Naive thymus-derived CD4-positive, alpha-beta T cell (primary cell): Measurements from ENCODE around the gene FBXW5. TPM values are rescaled to one million over a fixed set of nuclear protein-coding genes. Genes with fewer than 3 reads are reported as not detected.

Experiments
- ATAC-seq: fragments of 150-1000 bp; cut with Tn5 transposase; 2 replicates; pipeline ENCODE4 v1.10.0; 2021; ENCODE audit warnings: mild to moderate bottlenecking, moderate library complexity
- CTCF ChIA-PET: fragments of 350-600 bp; sonication (Branson Sonifier 250); formaldehyde crosslinking; loops from one replicate; lab custom pipeline; 2021; ENCODE audit warnings: antibody characterized with exemption; lab: Charles Lee
- POLR2A ChIA-PET: fragments of 350-600 bp; sonication (Branson Sonifier 250); formaldehyde crosslinking; loops from one replicate; lab custom pipeline; 2021; ENCODE audit warnings: antibody characterized with exemption, inconsistent platforms; lab: Charles Lee
- DNase-seq, 9 donors: peaks; one replicate each; pipeline versions ENCODE4 v3.0.0 to v3.0.0-alpha.2; 2020 to 2022; ENCODE audit warnings: mixed read lengths in 1 of 9
- H3K27ac ChIP-seq: one replicate; pipeline ENCODE4 v1.7.0; 2013; ENCODE audit warnings: mild to moderate bottlenecking, low read depth, low read length, moderate library complexity
- H3K27me3 ChIP-seq, 2 donors: one replicate each; pipeline ENCODE4 v1.7.0; 2013; ENCODE audit warnings: low read length in 2 of 2, mild to moderate bottlenecking in 2 of 2, moderate library complexity in 2 of 2; ENCODE audit not compliant: control insufficient read depth in 2 of 2, insufficient read depth in 2 of 2
- H3K36me3 ChIP-seq, 3 experiments: 1 replicate in 2 of 3; 2 replicates in 1 of 3; pipeline ENCODE4 v1.7.0; 2013; ENCODE audit warnings: low read length in 3 of 3, mild to moderate bottlenecking in 3 of 3, moderate library complexity in 1 of 3; ENCODE audit not compliant: insufficient read depth in 3 of 3, control insufficient read depth in 2 of 3
- H3K4me1 ChIP-seq, 2 donors: one replicate each; pipeline ENCODE4 v1.7.0; 2013; ENCODE audit warnings: low read length in 2 of 2, mild to moderate bottlenecking in 2 of 2, moderate library complexity in 1 of 2; ENCODE audit not compliant: control insufficient read depth in 2 of 2, insufficient read depth in 2 of 2
- H3K4me3 ChIP-seq: 2 replicates; pipeline ENCODE4 v1.7.0; 2013; ENCODE audit warnings: mild to moderate bottlenecking, low read length
- H3K9me3 ChIP-seq, 3 experiments: 1 replicate in 2 of 3; 2 replicates in 1 of 3; pipeline ENCODE4 v1.7.0; 2013; ENCODE audit warnings: low read length in 3 of 3; ENCODE audit not compliant: control insufficient read depth in 2 of 3
- H3K27ac Mint-ChIP-seq, 9 donors: one replicate each; pipeline ENCODE4 v1.8.0; 2020 to 2022; ENCODE audit warnings: mixed read lengths in 9 of 9, mild to moderate bottlenecking in 8 of 9, moderate library complexity in 5 of 9, inconsistent platforms in 2 of 9
- H3K27me3 Mint-ChIP-seq, 5 donors: one replicate each; pipeline ENCODE4 v1.8.0; 2021 to 2022; ENCODE audit warnings: mixed read lengths in 5 of 5, mild to moderate bottlenecking in 1 of 5
- H3K36me3 Mint-ChIP-seq, 5 donors: one replicate each; pipeline ENCODE4 v1.8.0; 2020 to 2022; ENCODE audit warnings: mixed read lengths in 5 of 5, mild to moderate bottlenecking in 3 of 5, inconsistent platforms in 1 of 5
- H3K4me1 Mint-ChIP-seq, 7 donors: one replicate each; pipeline ENCODE4 v1.8.0; 2020 to 2022; ENCODE audit warnings: mixed read lengths in 7 of 7, mild to moderate bottlenecking in 3 of 7, inconsistent platforms in 1 of 7
- H3K4me3 Mint-ChIP-seq, 10 donors: one replicate each; pipeline ENCODE4 v1.8.0; 2020 to 2022; ENCODE audit warnings: mild to moderate bottlenecking in 10 of 10, mixed read lengths in 10 of 10, moderate library complexity in 6 of 10, inconsistent platforms in 2 of 10
- H3K9me3 Mint-ChIP-seq, 11 donors: one replicate each; pipeline ENCODE4 v1.8.0; 2020 to 2022; ENCODE audit warnings: mixed read lengths in 11 of 11, mild to moderate bottlenecking in 4 of 11, inconsistent platforms in 1 of 11, moderate library complexity in 1 of 11
- intact Hi-C, 2 donors: fragments of 100-400 bp; cut with micrococcal nuclease; formaldehyde crosslinking; loops; one replicate each; pipeline ENCODE4 v1.15.1; 2023
- polyA plus RNA-seq, 2 donors: library from polyadenylated mRNA; unstranded; fragments of 300-500 nt; fragmentation: Illumina TruSeq; gene quantifications; one replicate each; pipeline ENCODE4 v1.2.3, GENCODE V29; 2021
- total RNA-seq, 6 experiments: library from RNA in 5 of 6; stranded (reverse) in 5 of 6; gene quantifications; 1 replicate in 5 of 6; 2 replicates in 1 of 6; pipeline ENCODE4 v1.2.3 and lab custom pipeline; 2021 to 2026

The FBXW5 gene
- total and polyA plus RNA-seq, 7 experiments from 2014 or later: 54.3 to 113 (median 94.5) TPM

- no peaks in the 10 kb centered on the region for H3K27me3 ChIP-seq
- H3K4me1 Mint-ChIP-seq: peaks cover 0 to 22% (median 15%) of the 10 kb centered on the region in 7 donors
- POLR2A ChIA-PET: no interaction called here
- no peaks in the 10 kb centered on the region for H3K36me3 Mint-ChIP-seq
- peaks cover 12 to 24% of the 10 kb centered on the region in 2 donors for H3K4me1 ChIP-seq
- CTCF ChIA-PET: no interaction called here
- H3K4me3 ChIP-seq: no peak overlapping the region
- H3K9me3 ChIP-seq: no peaks in the 10 kb centered on the region
- no peak overlapping the region for H3K4me3 Mint-ChIP-seq
- H3K27ac ChIP-seq: no peak overlapping the region
- H3K27ac Mint-ChIP-seq: no peak overlapping the region
- H3K36me3 ChIP-seq: no peaks in the 10 kb centered on the region
- intact Hi-C loops: no loop called here
- no peak for ATAC-seq
- no peaks in the 10 kb centered on the region for H3K9me3 Mint-ChIP-seq
- H3K27me3 Mint-ChIP-seq: peaks cover 0 to 6% (median 0%) of the 10 kb centered on the region in 5 donors
- DNase-seq: no peak
Observed at GRCh38 chr9:136969150-136969549, 24.6 kb upstream of the FBXW5 start.

- H3K27me3 Mint-ChIP-seq: peaks cover 0 to 6% (median 0%) of the 10 kb centered on the region in 5 donors
- ATAC-seq (no peak), DNase-seq (no peak)
- ChIA-PET CTCF (no interaction called here), POLR2A (no interaction called here)
- H3K27ac ChIP-seq: no peak overlapping the region
- H3K4me1 ChIP-seq: peaks cover 12 to 24% of the 10 kb centered on the region in 2 donors
- intact Hi-C loops: no loop called here
- H3K36me3 ChIP-seq: no peaks in the 10 kb centered on the region
- H3K36me3 Mint-ChIP-seq: no peaks in the 10 kb centered on the region
- H3K4me1 Mint-ChIP-seq: peaks cover 0 to 22% (median 15%) of the 10 kb centered on the region in 7 donors
- H3K4me3 Mint-ChIP-seq: no peak overlapping the region
- no peaks in the 10 kb centered on the region for H3K27me3 ChIP-seq
- no peak overlapping the region for H3K27ac Mint-ChIP-seq
- H3K9me3 ChIP-seq: no peaks in the 10 kb centered on the region
- H3K4me3 ChIP-seq: no peak overlapping the region
- no peaks in the 10 kb centered on the region for H3K9me3 Mint-ChIP-seq
Observed at GRCh38 chr9:136968333-136969127, 24.0 kb upstream of the FBXW5 start.

- peaks cover 12 to 44% of the 10 kb centered on the region in 2 donors for H3K4me1 ChIP-seq
- intact Hi-C loops: no loop called here
- peak; percentile 36 for ATAC-seq
- Mint-ChIP-seq H3K4me3 (peak overlapping the region; percentile 21 to 84 (median 71)), H3K4me1 (peaks cover 0 to 30% (median 16%) of the 10 kb centered on the region in 7 donors), H3K27me3 (peaks cover 0 to 6% (median 0%) of the 10 kb centered on the region in 5 donors), H3K36me3 (no peaks in the 10 kb centered on the region), H3K9me3 (no peaks in the 10 kb centered on the region), H3K27ac (peak overlapping the region in 6 of 9 donors; percentile 8 to 89 (median 54))
- H3K36me3 ChIP-seq: no peaks in the 10 kb centered on the region
- no peak overlapping the region for H3K27ac ChIP-seq
- CTCF ChIA-PET: no interaction called here
- H3K27me3 ChIP-seq: no peaks in the 10 kb centered on the region
- DNase-seq: no peak
- no peaks in the 10 kb centered on the region for H3K9me3 ChIP-seq
- POLR2A ChIA-PET: interaction anchor here (1.2 kb wide), 1 partner anchor 27 kb away, joined by 3 read pairs; no protein-coding TSS in a partner anchor
- H3K4me3 ChIP-seq: peak overlapping the region; percentile 40
Observed at GRCh38 chr9:136965771-136966484, 21.4 kb upstream of the FBXW5 start.

- CTCF ChIA-PET: no interaction called here
- DNase-seq: no peak
- H3K9me3 Mint-ChIP-seq: no peaks in the 10 kb centered on the region
- Histone ChIP-seq H3K36me3 (no peaks in the 10 kb centered on the region), H3K9me3 (no peaks in the 10 kb centered on the region), H3K4me1 (peaks cover 12 to 49% of the 10 kb centered on the region in 2 donors), H3K4me3 (no peak overlapping the region), H3K27ac (no peak overlapping the region), H3K27me3 (no peaks in the 10 kb centered on the region)
- H3K36me3 Mint-ChIP-seq: no peaks in the 10 kb centered on the region
- peaks cover 0 to 36% (median 21%) of the 10 kb centered on the region in 7 donors for H3K4me1 Mint-ChIP-seq
- intact Hi-C loops: no loop called here
- H3K27ac Mint-ChIP-seq: no peak overlapping the region
- POLR2A ChIA-PET: interaction anchor here (0.7 to 1.2 kb wide), 2 partner anchors 9 to 28 kb away, joined by 3 read pairs; no protein-coding TSS in a partner anchor
- H3K27me3 Mint-ChIP-seq: peaks cover 0 to 6% (median 0%) of the 10 kb centered on the region in 5 donors
- no peak for ATAC-seq
- peak overlapping the region in 4 of 10 donors; percentile 13 to 48 (median 33) for H3K4me3 Mint-ChIP-seq
Observed at GRCh38 chr9:136964833-136965422, 20.4 kb upstream of the FBXW5 start.

GRCh38 chr9:136964171-136964689 is 19.7 kb upstream of the FBXW5 start:
- Mint-ChIP-seq H3K27ac (no peak overlapping the region), H3K9me3 (no peaks in the 10 kb centered on the region)
- peaks cover 12 to 56% of the 10 kb centered on the region in 2 donors for H3K4me1 ChIP-seq

GRCh38 chr9:136963751-136964150 is 19.2 kb upstream of the FBXW5 start:
- no peak overlapping the region for H3K27ac ChIP-seq

More at GRCh38 chr9:136964171-136964689, 19.7 kb upstream of the FBXW5 start:
- Histone ChIP-seq H3K27me3 (no peaks in the 10 kb centered on the region), H3K27ac (no peak overlapping the region), H3K9me3 (no peaks in the 10 kb centered on the region), H3K4me3 (no peak overlapping the region), H3K36me3 (no peaks in the 10 kb centered on the region)
- Mint-ChIP-seq H3K4me1 (peaks cover 0 to 37% (median 22%) of the 10 kb centered on the region in 7 donors), H3K36me3 (no peaks in the 10 kb centered on the region), H3K27me3 (peaks cover 0 to 6% (median 0%) of the 10 kb centered on the region in 5 donors), H3K4me3 (no peak overlapping the region)
- ATAC-seq (no peak), DNase-seq (no peak)
- intact Hi-C loops: no loop called here
- ChIA-PET POLR2A (interaction anchor here (0.7 kb wide), 1 partner anchor 10 kb away, joined by 3 read pairs; no protein-coding TSS in a partner anchor), CTCF (no interaction called here)

More at GRCh38 chr9:136963751-136964150, 19.2 kb upstream of the FBXW5 start:
- peaks cover 0 to 6% (median 0%) of the 10 kb centered on the region in 5 donors for H3K27me3 Mint-ChIP-seq
- DNase-seq (no peak), ATAC-seq (no peak)
- H3K4me3 Mint-ChIP-seq: no peak overlapping the region
- ChIA-PET POLR2A (no interaction called here), CTCF (no interaction called here)
- H3K9me3 Mint-ChIP-seq: no peaks in the 10 kb centered on the region
- H3K27me3 ChIP-seq: no peaks in the 10 kb centered on the region
- no peaks in the 10 kb centered on the region for H3K36me3 Mint-ChIP-seq
- peaks cover 0 to 37% (median 22%) of the 10 kb centered on the region in 7 donors for H3K4me1 Mint-ChIP-seq
- H3K4me1 ChIP-seq: peaks cover 12 to 61% of the 10 kb centered on the region in 2 donors
- H3K36me3 ChIP-seq: no peaks in the 10 kb centered on the region
- no peaks in the 10 kb centered on the region for H3K9me3 ChIP-seq
- H3K4me3 ChIP-seq: no peak overlapping the region
- H3K27ac Mint-ChIP-seq: no peak overlapping the region
- intact Hi-C loops: no loop called here
